ES-I3 (cell line): ENCODE measurements around the gene SLC37A2.
"Not testable (repeated sequence)": the region's sequence is repeated elsewhere in the genome, so short reads cannot be mapped to it uniquely, and the experiment has no call there.

Source experiments
- H3K36me3 ChIP-seq: 2 replicates; pipeline ENCODE4 v1.6.1; 2013; ENCODE audit warnings: mild to moderate bottlenecking, low read length, control low read depth, moderate library complexity; ENCODE audit not compliant: insufficient read depth
- H3K4me1 ChIP-seq: 2 replicates; pipeline ENCODE4 v1.6.1; 2013; ENCODE audit warnings: mild to moderate bottlenecking, control low read depth, low read length; ENCODE audit not compliant: insufficient read depth
- H3K9ac ChIP-seq: 2 replicates; pipeline ENCODE4 v1.6.1; 2013; ENCODE audit warnings: low read depth, mild to moderate bottlenecking, low read length, moderate library complexity
- H3K9me3 ChIP-seq: 2 replicates; pipeline ENCODE4 v1.6.1; 2013; ENCODE audit warnings: mild to moderate bottlenecking, low read length, moderate library complexity; ENCODE audit not compliant: control insufficient read depth, insufficient read depth

Gene SLC37A2

GRCh38 chr11:125062931-125063428 lies at the start of gene SLC37A2:
Gene SLC37A2 (plus strand): TSS chr11:125063305. CDS start chr11:125063368, 63 bp downstream.
- H3K9me3 ChIP-seq = no peaks in the 10 kb centered on the region
- H3K9ac ChIP-seq = peak within 1 kb of the TSS; percentile 64
- no peaks in the 10 kb centered on the region for H3K36me3 ChIP-seq
- peaks cover 10% of the 10 kb centered on the region for H3K4me1 ChIP-seq

GRCh38 chr11:125016413-125016812 lies 46.7 kb upstream of the SLC37A2 start:
- H3K36me3 ChIP-seq = no peaks in the 10 kb centered on the region
- H3K9me3 ChIP-seq = no peaks in the 10 kb centered on the region; the same call in 1 of the 2 replicates
- no peaks in the 10 kb centered on the region for H3K4me1 ChIP-seq
- H3K9ac ChIP-seq = no peak overlapping the region

DNA sequence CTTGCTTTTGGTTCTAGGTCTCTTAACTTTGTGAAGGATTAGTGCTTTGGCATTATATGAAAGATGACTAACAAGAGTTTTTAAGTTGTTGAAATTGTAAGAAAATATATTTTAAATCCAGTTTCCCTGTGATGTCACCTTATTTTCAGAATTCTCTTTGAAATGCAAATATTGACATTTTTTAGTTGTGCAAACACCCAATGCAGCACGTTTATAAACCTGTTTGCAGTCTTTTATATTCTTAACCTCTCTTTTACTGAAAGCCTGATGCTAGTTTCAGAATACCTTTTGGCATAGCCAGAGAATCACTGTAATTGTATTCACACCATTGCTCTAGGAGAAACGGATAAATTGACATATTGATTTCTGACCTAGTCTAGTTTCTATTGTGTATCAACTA lies 42.8 kb upstream of the SLC37A2 start:
- no peak overlapping the region for H3K9ac ChIP-seq
- no peaks in the 10 kb centered on the region for H3K9me3 ChIP-seq
- H3K4me1 ChIP-seq = no peaks in the 10 kb centered on the region
- H3K36me3 ChIP-seq = no peaks in the 10 kb centered on the region

- H3K4me1 ChIP-seq = no peaks in the 10 kb centered on the region
- H3K9me3 ChIP-seq = no peaks in the 10 kb centered on the region
- no peaks in the 10 kb centered on the region for H3K36me3 ChIP-seq
- no peak overlapping the region for H3K9ac ChIP-seq
Measured at GRCh38 chr11:125022551-125022950, 40.6 kb upstream of the SLC37A2 start.

GRCh38 chr11:125025968-125026367 lies 37.1 kb upstream of the SLC37A2 start:
- Histone ChIP-seq H3K4me1 (no peaks in the 10 kb centered on the region), H3K36me3 (no peaks in the 10 kb centered on the region), H3K9me3 (no peaks in the 10 kb centered on the region), H3K9ac (no peak overlapping the region)

DNA sequence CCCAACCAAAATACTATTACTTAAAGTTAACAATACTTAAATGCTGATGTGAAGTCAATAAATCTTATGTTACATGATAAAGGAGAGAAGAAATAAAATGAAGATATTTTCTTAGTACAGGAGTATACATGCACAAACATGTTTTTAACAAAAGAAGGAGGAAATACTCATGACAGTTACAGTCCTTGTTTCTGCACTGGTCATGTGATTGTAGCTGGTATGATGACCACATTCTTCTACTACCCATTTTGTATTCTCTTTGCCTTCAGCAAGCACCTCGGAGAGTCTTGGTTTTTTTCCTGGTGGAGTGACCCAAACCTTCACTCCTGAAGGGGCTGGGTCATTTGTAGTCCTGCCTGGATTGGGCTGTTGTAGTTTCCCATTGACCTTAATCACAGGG lies 33.7 kb upstream of the SLC37A2 start:
- H3K4me1 ChIP-seq = not testable (repeated sequence)

DNA sequence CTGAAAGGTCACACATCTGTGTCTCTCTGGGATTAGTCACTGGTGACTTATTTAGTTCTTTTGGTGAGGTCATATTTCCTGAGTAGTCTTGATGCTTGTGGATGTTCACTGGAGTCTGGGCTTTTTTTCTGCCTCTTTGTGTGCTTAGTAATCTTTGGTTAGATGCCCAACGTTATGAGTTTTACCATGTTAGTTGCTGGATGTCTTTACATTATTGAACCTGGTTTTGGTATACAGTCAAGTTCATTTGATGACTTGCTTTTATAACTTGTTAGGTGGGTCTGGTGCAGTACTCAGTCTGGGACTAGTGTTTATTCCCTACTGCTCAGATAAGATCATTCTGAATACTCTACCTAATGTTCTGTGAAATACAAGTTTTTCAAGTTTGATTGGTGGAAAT lies 26.2 kb upstream of the SLC37A2 start:
- H3K4me1 ChIP-seq = no peaks in the 10 kb centered on the region
- no peaks in the 10 kb centered on the region for H3K9me3 ChIP-seq
- H3K9ac ChIP-seq = no peak overlapping the region
- no peaks in the 10 kb centered on the region for H3K36me3 ChIP-seq

More for the DNA sequence above, 33.7 kb upstream of the SLC37A2 start:
- H3K9me3 ChIP-seq, H3K9ac ChIP-seq, H3K36me3 ChIP-seq: not testable (repeated sequence)

GRCh38 chr11:125049164-125049792 lies 13.8 kb upstream of the SLC37A2 start:
- Histone ChIP-seq H3K36me3 (no peaks in the 10 kb centered on the region), H3K9me3 (no peaks in the 10 kb centered on the region), H3K4me1 (no peaks in the 10 kb centered on the region), H3K9ac (no peak overlapping the region)

DNA sequence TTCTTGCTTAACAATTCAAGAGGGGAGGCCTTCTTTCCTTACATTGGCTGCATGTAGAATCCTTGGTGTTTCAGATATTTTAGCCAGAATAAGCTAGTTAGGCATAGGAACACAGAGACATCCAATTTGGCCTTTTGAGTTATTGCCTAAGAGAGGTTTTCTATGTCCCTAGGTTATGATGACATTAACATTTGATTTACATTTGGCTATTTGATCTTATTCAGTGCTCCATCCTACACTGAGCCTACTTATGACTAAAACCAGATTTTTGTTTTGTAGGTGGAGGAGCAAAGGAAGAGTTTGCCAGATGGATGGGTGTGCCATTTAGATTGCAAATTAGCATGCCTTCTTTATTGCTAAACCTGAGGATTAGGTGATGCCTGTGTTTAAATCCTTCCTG lies 11.1 kb upstream of the SLC37A2 start:
- Histone ChIP-seq H3K9ac (no peak overlapping the region), H3K9me3 (no peaks in the 10 kb centered on the region), H3K4me1 (no peaks in the 10 kb centered on the region), H3K36me3 (no peaks in the 10 kb centered on the region)

DNA sequence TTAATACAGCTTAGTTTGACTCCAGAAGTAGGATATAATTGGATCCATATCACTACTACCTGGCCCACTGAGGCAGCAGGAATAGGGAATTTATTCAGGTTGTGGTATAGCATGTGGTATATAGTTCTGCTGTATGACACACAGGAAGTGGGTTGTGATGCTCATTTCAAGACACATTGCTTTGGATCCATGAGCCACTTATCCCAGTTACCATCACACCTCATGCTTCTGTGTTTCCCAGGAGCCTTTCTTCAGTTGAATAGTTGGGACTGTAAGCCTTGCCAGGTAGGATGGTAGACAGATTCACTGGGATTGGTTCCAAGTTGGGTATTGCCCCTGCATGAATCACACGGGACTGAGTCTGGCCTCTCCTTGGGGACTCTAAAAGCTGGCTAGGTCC lies 9.9 kb upstream of the SLC37A2 start:
- H3K9ac ChIP-seq = no peak overlapping the region
- H3K4me1 ChIP-seq = no peaks in the 10 kb centered on the region
- H3K36me3 ChIP-seq = no peaks in the 10 kb centered on the region
- no peaks in the 10 kb centered on the region for H3K9me3 ChIP-seq

- Histone ChIP-seq H3K9me3 (no peaks in the 10 kb centered on the region), H3K9ac (no peak overlapping the region), H3K4me1 (no peaks in the 10 kb centered on the region), H3K36me3 (no peaks in the 10 kb centered on the region)
Measured at GRCh38 chr11:125055107-125055715, 7.9 kb upstream of the SLC37A2 start.

DNA sequence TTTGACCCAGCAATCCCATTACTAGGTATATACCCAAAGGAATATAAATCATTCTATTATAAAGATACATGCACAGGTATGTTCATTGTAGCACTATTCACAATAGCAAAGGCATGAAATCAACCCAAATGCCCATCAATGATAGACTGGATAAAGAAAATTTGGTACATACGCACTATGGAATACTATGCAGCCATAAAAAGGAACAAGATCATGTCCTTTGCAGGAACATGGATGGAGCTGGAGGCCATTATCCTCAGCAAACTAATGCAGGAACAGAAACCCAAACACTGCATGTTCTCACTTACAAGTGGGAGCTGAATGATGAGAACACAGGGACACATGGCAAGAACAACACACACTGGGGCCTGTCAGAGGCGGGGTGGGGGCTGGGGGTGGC lies 7.0 kb upstream of the SLC37A2 start:
- not testable (repeated sequence) for H3K36me3 ChIP-seq, H3K9ac ChIP-seq, H3K4me1 ChIP-seq, H3K9me3 ChIP-seq

DNA sequence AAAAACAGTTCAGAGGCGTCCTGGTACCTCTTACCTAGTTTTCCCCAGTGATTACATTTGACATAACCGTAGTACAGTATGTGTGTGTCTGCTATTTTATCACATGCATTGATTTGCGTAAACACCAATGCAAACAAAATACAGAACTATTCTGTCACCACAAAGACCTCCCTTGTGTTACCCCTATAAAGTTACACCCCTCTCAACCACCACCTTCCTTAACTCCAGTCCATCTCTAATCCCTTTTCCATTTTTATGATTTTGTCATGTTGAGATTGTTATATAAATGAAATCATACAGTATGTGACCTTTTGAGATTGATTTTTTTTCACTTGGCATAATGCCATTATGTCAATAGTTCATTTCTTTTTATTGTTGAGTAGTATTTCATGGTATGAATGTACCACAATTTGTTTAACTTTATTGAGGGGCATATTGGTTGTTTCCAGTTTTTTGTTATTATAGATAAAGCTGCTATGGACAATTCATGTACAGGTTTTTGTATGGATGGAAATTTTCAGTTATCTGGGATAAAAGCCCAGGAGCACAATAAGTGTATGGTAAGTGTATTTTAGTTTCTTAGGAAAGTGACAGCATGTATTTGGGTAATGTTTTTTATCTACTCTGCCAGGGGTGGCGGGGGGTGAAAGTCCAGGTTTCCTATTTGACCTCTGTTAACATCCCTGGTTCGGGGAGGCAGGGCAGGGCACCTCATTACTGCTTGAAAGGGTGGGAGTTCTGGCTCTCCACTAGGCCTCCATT lies 6.0 kb upstream of the SLC37A2 start:
- peaks cover under 1% of the 10 kb centered on the region; the same call in 1 of the 2 replicates for H3K4me1 ChIP-seq
- H3K9ac ChIP-seq = no peak overlapping the region
- no peaks in the 10 kb centered on the region for H3K9me3 ChIP-seq
- no peaks in the 10 kb centered on the region for H3K36me3 ChIP-seq

GRCh38 chr11:125057693-125058016 lies 5.5 kb upstream of the SLC37A2 start:
- no peaks in the 10 kb centered on the region for H3K9me3 ChIP-seq
- peaks cover 5% of the 10 kb centered on the region; the same call in 1 of the 2 replicates for H3K4me1 ChIP-seq
- no peaks in the 10 kb centered on the region for H3K36me3 ChIP-seq
- H3K9ac ChIP-seq = no peak overlapping the region

GRCh38 chr11:125061281-125061680 lies 1.8 kb upstream of the SLC37A2 start:
- no peaks in the 10 kb centered on the region for H3K9me3 ChIP-seq
- H3K9ac ChIP-seq = no peak overlapping the region
- H3K36me3 ChIP-seq = no peaks in the 10 kb centered on the region
- peaks cover 10% of the 10 kb centered on the region for H3K4me1 ChIP-seq
